Middle frontal gyrus (tissue), 1 donor: ENCODE results near the gene SLC26A2.

Experiments
- DNase-seq: peaks from one replicate; pipeline ENCODE4 v3.0.0-alpha.2; 2015; ENCODE audit warnings: low spot score; ENCODE audit errors: extremely low spot score

Gene SLC26A2

GRCh38 chr5:150035139-150035895 is 74.8 kb downstream of the SLC26A2 start:
- no peak for DNase-seq

GRCh38 chr5:150036513-150036912 is 76.0 kb downstream of the SLC26A2 start:
- DNase-seq, result no peak
